Keratinocyte (primary cell): ENCODE measurements around the gene FAM177B.

Experiments
- CTCF ChIP-seq, 3 experiments: IDR thresholded peaks in 1 of 3; conservative IDR thresholded peaks in 1 of 3; optimal IDR thresholded peaks in 1 of 3; 2 replicates in 2 of 3; 3 replicates in 1 of 3; pipeline versions ENCODE3 to v1.5.1; 2011; ENCODE audit warnings: low read length in 3 of 3, mild to moderate bottlenecking in 3 of 3, moderate library complexity in 2 of 3, control low read depth in 1 of 3, inconsistent platforms in 1 of 3; ENCODE audit not compliant: insufficient read depth in 2 of 3; ENCODE audit errors: extremely low read depth in 1 of 3
- EZH2 ChIP-seq: IDR thresholded peaks from one replicate; pipeline ENCODE4 v1.6.1; 2012; ENCODE audit warnings: inconsistent platforms, mild to moderate bottlenecking, low read length, moderate library complexity

GRCh38 chr1:222739465-222739864, 2.5 kb downstream of the FAM177B start:
- TF ChIP-seq CTCF (optimal IDR thresholded peaks at IDR 0.05 in 1 of 3, IDR thresholded peaks at IDR 0.05 in 1 of 3, conservative IDR thresholded peaks at IDR 0.05 in 1 of 3; ENCODE audit: extremely low read depth in 1 of 3, insufficient read depth in 2 of 3, low read length in 3 of 3) (no peak), EZH2 (no peak)
